ENCODE results near the gene UFC1.

- TF ChIP-seq POLR2AphosphoS5 (IDR thresholded peaks at IDR 0.05; ENCODE audit: borderline replicate concordance, low read depth, low read length) (peak; percentile 100), EZH2 (IDR thresholded peaks at IDR 0.05) (no peak)
Observed at GRCh38 chr1:161198897-161199431, 45.2 kb downstream of the UFC1 start, which contains the start of gene ADAMTS4.

Measured in SK-N-MC (cell line).